Colon (tissue), 2 donors: Measurements from ENCODE around the gene ZNF579.

Experiments
- FAIRE-seq: peaks from 2 replicates; lab custom pipeline; 2012; peaks lifted over from hg19 to GRCh38; lab: Jason Lieb, UNC
- donor health status: control.
- donor health status: control.

The ZNF579 gene

GRCh38 chr19:55580628-55581144 is at the start of gene ZNF579:
Gene ZNF579, minus strand, starts transcription at chr19:55580848. Its CDS starts 1,209 bp downstream, at chr19:55579639.
- FAIRE-seq = no peak

GRCh38 chr19:55626350-55626749 is 45.7 kb upstream of the ZNF579 start:
- no peak for FAIRE-seq

GRCh38 chr19:55625004-55625326 is 44.3 kb upstream of the ZNF579 start:
- no peak for FAIRE-seq

- no peak for FAIRE-seq
Measured at GRCh38 chr19:55624109-55625003, 43.7 kb upstream of the ZNF579 start, which contains the start of gene ZNF784. Gene ZNF784, minus strand, starts transcription at chr19:55624566. Its CDS starts 5 bp downstream, at chr19:55624561.

- FAIRE-seq = no peak
Measured at GRCh38 chr19:55623561-55623960, 42.9 kb upstream of the ZNF579 start.

- no peak for FAIRE-seq
Measured at GRCh38 chr19:55623130-55623529, 42.5 kb upstream of the ZNF579 start.

GRCh38 chr19:55622242-55622969 is 41.8 kb upstream of the ZNF579 start:
- FAIRE-seq = no peak

- FAIRE-seq = no peak
Measured at GRCh38 chr19:55621673-55622231, 41.1 kb upstream of the ZNF579 start.

- no peak for FAIRE-seq
Measured at GRCh38 chr19:55621205-55621672, 40.6 kb upstream of the ZNF579 start.

- FAIRE-seq = no peak
Measured at GRCh38 chr19:55620410-55621204, 40.0 kb upstream of the ZNF579 start.

- FAIRE-seq = no peak
Measured at GRCh38 chr19:55619286-55619685, 38.6 kb upstream of the ZNF579 start.

GRCh38 chr19:55618426-55618825 is 37.8 kb upstream of the ZNF579 start:
- FAIRE-seq = no peak

- FAIRE-seq = no peak
Measured at GRCh38 chr19:55617426-55617825, 36.8 kb upstream of the ZNF579 start.

GRCh38 chr19:55616395-55616875 is 35.8 kb upstream of the ZNF579 start:
- no peak for FAIRE-seq

GRCh38 chr19:55615543-55616394 is 35.1 kb upstream of the ZNF579 start:
- no peak for FAIRE-seq

GRCh38 chr19:55614711-55615542 is 34.3 kb upstream of the ZNF579 start:
- FAIRE-seq = no peak

- FAIRE-seq = no peak
Measured at GRCh38 chr19:55613930-55614710, 33.5 kb upstream of the ZNF579 start.

- FAIRE-seq = no peak
Measured at GRCh38 chr19:55613396-55613795, 32.7 kb upstream of the ZNF579 start.
